ENCODE results near the gene CALCOCO2.
A peak's percentile ranks its signal among the peaks of the same experiment; 100 is the strongest.

Gene CALCOCO2

GRCh38 chr17:48894886-48895285 lies 64.1 kb downstream of the CALCOCO2 start:
- H3K9ac ChIP-seq (ENCODE audit: low read depth in 1 of 2, low read length in 2 of 2) = peak overlapping the region; percentile 8 to 35
- peaks cover 12 to 30% of the 10 kb centered on the region in 2 donors for H3K36me3 ChIP-seq (ENCODE audit: control insufficient read depth in 1 of 2, insufficient read depth in 2 of 2, low read length in 2 of 2)
- H3K4me1 ChIP-seq (ENCODE audit: control insufficient read depth in 1 of 2, insufficient read depth in 2 of 2, low read length in 2 of 2) = peaks cover 32 to 39% of the 10 kb centered on the region in 2 donors
- no peaks in the 10 kb centered on the region for H3K9me3 ChIP-seq (ENCODE audit: control insufficient read depth in 1 of 2, low read length in 2 of 2)
- H3K27me3 ChIP-seq (ENCODE audit: control insufficient read depth in 1 of 2, insufficient read depth in 2 of 2, low read length in 2 of 2) = no peaks in the 10 kb centered on the region
- H3K4me3 ChIP-seq (ENCODE audit: low read depth in 1 of 2, low read length in 2 of 2) = peak overlapping the region; percentile 1 to 25
- no peak overlapping the region for H3K27ac ChIP-seq (ENCODE audit: low read depth, low read length)

GRCh38 chr17:48901241-48901640 lies 70.4 kb downstream of the CALCOCO2 start:
- Histone ChIP-seq H3K9ac (ENCODE audit: low read depth in 1 of 2, low read length in 2 of 2) (no peak overlapping the region), H3K36me3 (ENCODE audit: control insufficient read depth in 1 of 2, insufficient read depth in 2 of 2, low read length in 2 of 2) (peaks cover 5 to 19% of the 10 kb centered on the region in 2 donors), H3K27ac (ENCODE audit: low read depth, low read length) (no peak overlapping the region), H3K27me3 (ENCODE audit: control insufficient read depth in 1 of 2, insufficient read depth in 2 of 2, low read length in 2 of 2) (no peaks in the 10 kb centered on the region), H3K4me1 (ENCODE audit: control insufficient read depth in 1 of 2, insufficient read depth in 2 of 2, low read length in 2 of 2) (peaks cover 2 to 3% of the 10 kb centered on the region in 2 donors), H3K4me3 (ENCODE audit: low read depth in 1 of 2, low read length in 2 of 2) (no peak overlapping the region), H3K9me3 (ENCODE audit: control insufficient read depth in 1 of 2, low read length in 2 of 2) (no peaks in the 10 kb centered on the region)

- Histone ChIP-seq H3K9me3 (ENCODE audit: control insufficient read depth in 1 of 2, low read length in 2 of 2) (no peaks in the 10 kb centered on the region), H3K36me3 (ENCODE audit: control insufficient read depth in 1 of 2, insufficient read depth in 2 of 2, low read length in 2 of 2) (peaks cover under 1 to 2% of the 10 kb centered on the region in 2 donors), H3K27me3 (ENCODE audit: control insufficient read depth in 1 of 2, insufficient read depth in 2 of 2, low read length in 2 of 2) (no peaks in the 10 kb centered on the region), H3K4me1 (ENCODE audit: control insufficient read depth in 1 of 2, insufficient read depth in 2 of 2, low read length in 2 of 2) (peaks cover 7 to 10% of the 10 kb centered on the region in 2 donors), H3K9ac (ENCODE audit: low read depth in 1 of 2, low read length in 2 of 2) (no peak overlapping the region), H3K4me3 (ENCODE audit: low read depth in 1 of 2, low read length in 2 of 2) (no peak overlapping the region), H3K27ac (ENCODE audit: low read depth, low read length) (no peak overlapping the region)
Measured at GRCh38 chr17:48903401-48903800, 72.6 kb downstream of the CALCOCO2 start.

GRCh38 chr17:48904428-48904827 lies 73.6 kb downstream of the CALCOCO2 start:
- Histone ChIP-seq H3K27ac (ENCODE audit: low read depth, low read length) (no peak overlapping the region), H3K27me3 (ENCODE audit: control insufficient read depth in 1 of 2, insufficient read depth in 2 of 2, low read length in 2 of 2) (no peaks in the 10 kb centered on the region)

GRCh38 chr17:48905987-48906515 lies 75.2 kb downstream of the CALCOCO2 start:
- no peaks in the 10 kb centered on the region for H3K9me3 ChIP-seq (ENCODE audit: control insufficient read depth in 1 of 2, low read length in 2 of 2)
- H3K36me3 ChIP-seq (ENCODE audit: control insufficient read depth in 1 of 2, insufficient read depth in 2 of 2, low read length in 2 of 2) = peaks cover 0 to 8% of the 10 kb centered on the region in 2 donors
- H3K9ac ChIP-seq (ENCODE audit: low read depth in 1 of 2, low read length in 2 of 2) = no peak overlapping the region
- H3K4me3 ChIP-seq (ENCODE audit: low read depth in 1 of 2, low read length in 2 of 2) = no peak overlapping the region
- H3K4me1 ChIP-seq (ENCODE audit: control insufficient read depth in 1 of 2, insufficient read depth in 2 of 2, low read length in 2 of 2) = peaks cover 25 to 29% of the 10 kb centered on the region in 2 donors
- no peak overlapping the region for H3K27ac ChIP-seq (ENCODE audit: low read depth, low read length)
- no peaks in the 10 kb centered on the region for H3K27me3 ChIP-seq (ENCODE audit: control insufficient read depth in 1 of 2, insufficient read depth in 2 of 2, low read length in 2 of 2)

More at GRCh38 chr17:48904428-48904827, 73.6 kb downstream of the CALCOCO2 start:
- H3K9me3 ChIP-seq (ENCODE audit: control insufficient read depth in 1 of 2, low read length in 2 of 2) = no peaks in the 10 kb centered on the region
- H3K4me1 ChIP-seq (ENCODE audit: control insufficient read depth in 1 of 2, insufficient read depth in 2 of 2, low read length in 2 of 2) = peaks cover 9 to 13% of the 10 kb centered on the region in 2 donors
- H3K4me3 ChIP-seq (ENCODE audit: low read depth in 1 of 2, low read length in 2 of 2) = no peak overlapping the region
- H3K36me3 ChIP-seq (ENCODE audit: control insufficient read depth in 1 of 2, insufficient read depth in 2 of 2, low read length in 2 of 2) = no peaks in the 10 kb centered on the region
- H3K9ac ChIP-seq (ENCODE audit: low read depth in 1 of 2, low read length in 2 of 2) = no peak overlapping the region

GRCh38 chr17:48907713-48908046 lies 76.8 kb downstream of the CALCOCO2 start:
- peaks cover 5 to 22% of the 10 kb centered on the region in 2 donors for H3K36me3 ChIP-seq (ENCODE audit: control insufficient read depth in 1 of 2, insufficient read depth in 2 of 2, low read length in 2 of 2)
- peak overlapping the region; percentile 83 for H3K27ac ChIP-seq (ENCODE audit: low read depth, low read length)
- H3K9ac ChIP-seq (ENCODE audit: low read depth in 1 of 2, low read length in 2 of 2) = peak overlapping the region; percentile 77 to 89
- H3K4me3 ChIP-seq (ENCODE audit: low read depth in 1 of 2, low read length in 2 of 2) = peak overlapping the region; percentile 84 to 94
- no peaks in the 10 kb centered on the region for H3K27me3 ChIP-seq (ENCODE audit: control insufficient read depth in 1 of 2, insufficient read depth in 2 of 2, low read length in 2 of 2)
- peaks cover 28 to 32% of the 10 kb centered on the region in 2 donors for H3K4me1 ChIP-seq (ENCODE audit: control insufficient read depth in 1 of 2, insufficient read depth in 2 of 2, low read length in 2 of 2)
- H3K9me3 ChIP-seq (ENCODE audit: control insufficient read depth in 1 of 2, low read length in 2 of 2) = no peaks in the 10 kb centered on the region

- peak within 1 kb of the TSS; percentile 83 for H3K27ac ChIP-seq (ENCODE audit: low read depth, low read length)
- H3K27me3 ChIP-seq (ENCODE audit: control insufficient read depth in 1 of 2, insufficient read depth in 2 of 2, low read length in 2 of 2) = no peaks in the 10 kb centered on the region
- peaks cover 8 to 26% of the 10 kb centered on the region in 2 donors for H3K36me3 ChIP-seq (ENCODE audit: control insufficient read depth in 1 of 2, insufficient read depth in 2 of 2, low read length in 2 of 2)
- peaks cover 28 to 31% of the 10 kb centered on the region in 2 donors for H3K4me1 ChIP-seq (ENCODE audit: control insufficient read depth in 1 of 2, insufficient read depth in 2 of 2, low read length in 2 of 2)
- peak within 1 kb of the TSS; percentile 84 to 94 for H3K4me3 ChIP-seq (ENCODE audit: low read depth in 1 of 2, low read length in 2 of 2)
- no peaks in the 10 kb centered on the region for H3K9me3 ChIP-seq (ENCODE audit: control insufficient read depth in 1 of 2, low read length in 2 of 2)
- H3K9ac ChIP-seq (ENCODE audit: low read depth in 1 of 2, low read length in 2 of 2) = peak within 1 kb of the TSS; percentile 77 to 89
Measured at GRCh38 chr17:48908047-48908843, 77.4 kb downstream of the CALCOCO2 start, which contains the start of gene UBE2Z. UBE2Z (plus strand) TSS chr17:48908407; CDS start chr17:48908504, 97 bp downstream.

- H3K27me3 ChIP-seq (ENCODE audit: control insufficient read depth in 1 of 2, insufficient read depth in 2 of 2, low read length in 2 of 2) = no peaks in the 10 kb centered on the region
- no peaks in the 10 kb centered on the region for H3K9me3 ChIP-seq (ENCODE audit: control insufficient read depth in 1 of 2, low read length in 2 of 2)
- peak overlapping the region; percentile 83 for H3K27ac ChIP-seq (ENCODE audit: low read depth, low read length)
- peak overlapping the region; percentile 52 to 77 for H3K9ac ChIP-seq (ENCODE audit: low read depth in 1 of 2, low read length in 2 of 2)
- H3K4me1 ChIP-seq (ENCODE audit: control insufficient read depth in 1 of 2, insufficient read depth in 2 of 2, low read length in 2 of 2) = peaks cover 28 to 29% of the 10 kb centered on the region in 2 donors
- H3K4me3 ChIP-seq (ENCODE audit: low read depth in 1 of 2, low read length in 2 of 2) = peak overlapping the region; percentile 84 to 94
- peaks cover 8 to 32% of the 10 kb centered on the region in 2 donors for H3K36me3 ChIP-seq (ENCODE audit: control insufficient read depth in 1 of 2, insufficient read depth in 2 of 2, low read length in 2 of 2)
Measured at GRCh38 chr17:48908853-48909394, 78.1 kb downstream of the CALCOCO2 start.

GRCh38 chr17:48909783-48910182 lies 78.9 kb downstream of the CALCOCO2 start:
- H3K4me1 ChIP-seq (ENCODE audit: control insufficient read depth in 1 of 2, insufficient read depth in 2 of 2, low read length in 2 of 2) = peaks cover 28 to 29% of the 10 kb centered on the region in 2 donors

GRCh38 chr17:48910370-48910769 lies 79.5 kb downstream of the CALCOCO2 start:
- H3K4me1 ChIP-seq (ENCODE audit: control insufficient read depth in 1 of 2, insufficient read depth in 2 of 2, low read length in 2 of 2) = peaks cover 32 to 33% of the 10 kb centered on the region in 2 donors
- H3K27ac ChIP-seq (ENCODE audit: low read depth, low read length) = no peak overlapping the region
- H3K36me3 ChIP-seq (ENCODE audit: control insufficient read depth in 1 of 2, insufficient read depth in 2 of 2, low read length in 2 of 2) = peaks cover 8 to 40% of the 10 kb centered on the region in 2 donors
- peak overlapping the region in 1 of 2 donors; percentile 77 for H3K9ac ChIP-seq (ENCODE audit: low read depth in 1 of 2, low read length in 2 of 2)
- H3K27me3 ChIP-seq (ENCODE audit: control insufficient read depth in 1 of 2, insufficient read depth in 2 of 2, low read length in 2 of 2) = no peaks in the 10 kb centered on the region
- H3K4me3 ChIP-seq (ENCODE audit: low read depth in 1 of 2, low read length in 2 of 2) = peak overlapping the region; percentile 84 to 94
- H3K9me3 ChIP-seq (ENCODE audit: control insufficient read depth in 1 of 2, low read length in 2 of 2) = no peaks in the 10 kb centered on the region

More at GRCh38 chr17:48909783-48910182, 78.9 kb downstream of the CALCOCO2 start:
- H3K27ac ChIP-seq (ENCODE audit: low read depth, low read length) = no peak overlapping the region
- H3K9ac ChIP-seq (ENCODE audit: low read depth in 1 of 2, low read length in 2 of 2) = peak overlapping the region; percentile 52 to 77
- H3K9me3 ChIP-seq (ENCODE audit: control insufficient read depth in 1 of 2, low read length in 2 of 2) = no peaks in the 10 kb centered on the region
- peaks cover 8 to 35% of the 10 kb centered on the region in 2 donors for H3K36me3 ChIP-seq (ENCODE audit: control insufficient read depth in 1 of 2, insufficient read depth in 2 of 2, low read length in 2 of 2)
- H3K27me3 ChIP-seq (ENCODE audit: control insufficient read depth in 1 of 2, insufficient read depth in 2 of 2, low read length in 2 of 2) = no peaks in the 10 kb centered on the region
- peak overlapping the region; percentile 84 to 94 for H3K4me3 ChIP-seq (ENCODE audit: low read depth in 1 of 2, low read length in 2 of 2)
